Kidney tubule cell (primary cell): ENCODE data around the gene HSPB9.
"Not testable (repeated sequence)": the region's sequence is repeated elsewhere in the genome, so short reads cannot be mapped to it uniquely, and the experiment has no call there.

ENCODE experiments used
- DNase-seq: peaks from one replicate; pipeline ENCODE4 v3.0.0-alpha.2; 2018; ENCODE audit warnings: low spot score

HSPB9 gene

GRCh38 chr17:42120161-42120769, 2.3 kb upstream of the HSPB9 start:
- DNase-seq: no peak

DNA sequence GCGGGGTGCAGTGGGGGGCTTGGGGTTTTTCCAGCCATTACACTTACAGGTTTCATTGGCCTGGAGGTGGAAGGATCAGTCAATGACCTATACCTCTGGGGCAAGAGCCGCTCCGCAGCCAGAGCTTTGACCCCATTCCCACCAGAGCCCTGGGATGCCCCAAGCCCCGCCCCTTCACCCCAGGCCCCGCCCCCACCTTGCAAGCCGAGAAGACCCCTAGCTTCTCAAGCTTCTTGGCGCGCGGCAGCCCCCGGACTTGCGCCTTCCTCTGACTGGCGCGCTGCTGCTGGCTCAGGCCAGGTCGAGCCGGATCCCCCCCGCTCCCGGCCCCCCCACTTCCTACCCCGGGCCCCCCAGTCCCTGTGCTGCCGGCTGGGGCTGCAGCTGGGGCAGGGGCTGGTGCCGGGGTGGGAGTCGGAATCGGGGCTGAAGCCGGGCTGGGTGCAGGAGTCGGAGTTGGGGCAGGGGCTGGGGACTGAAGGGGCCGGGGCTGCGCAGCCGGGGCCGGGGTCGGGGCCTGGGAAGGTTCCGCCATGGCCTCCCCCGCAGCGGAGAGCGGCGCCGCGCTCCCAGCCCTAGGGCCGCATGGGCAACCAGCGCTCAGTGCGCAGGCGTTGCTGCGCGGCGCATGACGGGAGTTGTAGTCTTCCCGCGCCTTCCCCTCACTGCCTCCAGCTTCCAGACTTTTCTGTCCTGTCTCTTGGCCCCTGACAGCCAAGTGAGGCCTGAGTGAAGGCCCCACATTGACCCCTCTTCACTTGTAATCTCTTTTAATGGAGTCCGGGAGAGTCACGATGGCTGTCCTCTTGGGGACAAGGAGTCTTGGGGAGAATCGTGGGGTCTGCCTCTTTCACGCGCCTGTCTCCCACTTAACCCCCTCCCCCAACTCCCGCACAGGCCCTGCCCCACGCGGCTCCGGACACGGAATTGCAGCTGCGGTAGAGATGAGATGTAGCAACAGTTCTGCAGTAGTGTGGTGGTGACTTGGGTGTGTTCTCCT, 1.5 kb upstream of the HSPB9 start, which contains the start of gene KAT2A:
KAT2A (minus strand) TSS at position 598 of the 1,000 bp plus-strand sequence; CDS start at position 535, 63 bp downstream.
- peak; percentile 82 for DNase-seq

DNA sequence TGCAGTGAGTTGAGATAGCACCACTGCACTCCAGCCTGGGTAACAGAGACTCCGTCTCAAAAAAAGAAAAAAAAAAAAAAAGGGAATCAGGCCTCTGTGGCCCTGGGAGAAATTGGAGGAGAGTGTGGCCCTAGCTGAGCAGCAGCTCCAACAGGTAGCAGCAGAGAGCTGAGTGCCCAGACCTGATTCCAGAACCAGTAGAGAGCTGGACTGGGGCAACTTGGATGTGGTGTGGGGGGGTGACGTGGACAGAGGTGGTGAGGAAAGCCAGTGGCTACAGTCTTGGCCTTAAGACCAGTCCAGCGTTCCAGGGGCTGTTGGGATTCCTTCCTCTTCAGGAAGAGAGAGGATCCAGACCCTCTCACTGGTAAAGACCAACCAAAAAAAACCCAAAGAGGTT, 1.7 kb downstream of the HSPB9 start:
- no peak for DNase-seq

DNA sequence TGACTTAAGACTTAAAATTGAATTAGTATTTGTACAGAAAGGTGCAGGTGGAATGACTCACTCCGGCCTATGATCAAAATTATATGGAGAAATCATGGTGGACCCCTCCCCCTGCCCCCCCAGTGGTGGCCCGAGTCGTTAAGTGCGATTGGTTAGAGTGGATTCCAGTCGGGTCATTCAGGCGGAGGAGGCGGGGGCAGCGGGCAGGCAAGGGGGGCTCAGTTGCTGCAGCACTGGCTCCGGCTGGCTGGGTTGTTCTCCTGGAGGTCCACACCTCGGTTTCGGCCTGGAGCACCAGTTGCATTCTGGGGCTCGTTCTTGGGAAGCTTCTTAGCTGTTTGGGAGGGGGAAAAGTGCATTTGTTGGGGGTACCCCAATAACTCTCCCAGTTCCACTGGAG, 3.0 kb downstream of the HSPB9 start:
- no peak for DNase-seq

- no peak for DNase-seq
Measured at GRCh38 chr17:42126836-42127235, 4.2 kb downstream of the HSPB9 start.

DNA sequence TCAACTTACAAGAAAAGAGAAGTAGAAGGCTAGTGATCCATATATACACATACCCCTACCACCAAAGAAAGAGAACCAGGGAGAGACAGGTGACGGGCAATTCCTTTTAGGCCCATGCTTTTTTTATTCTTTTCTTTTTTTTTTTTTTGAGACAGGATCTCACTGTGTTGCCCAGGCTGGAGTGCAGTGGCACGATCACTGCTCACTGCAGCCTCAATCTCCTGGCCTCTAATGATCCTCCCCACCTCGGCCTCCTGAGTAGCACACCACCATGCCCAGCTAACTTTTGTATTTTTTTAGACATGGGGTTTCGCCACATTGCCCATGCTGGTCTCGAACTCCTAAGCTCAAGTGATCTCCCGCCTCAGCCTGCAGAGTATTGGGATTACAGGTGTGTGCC, 4.8 kb downstream of the HSPB9 start:
- no peak for DNase-seq

GRCh38 chr17:42129109-42129837, 6.7 kb downstream of the HSPB9 start:
- DNase-seq: no peak

DNA sequence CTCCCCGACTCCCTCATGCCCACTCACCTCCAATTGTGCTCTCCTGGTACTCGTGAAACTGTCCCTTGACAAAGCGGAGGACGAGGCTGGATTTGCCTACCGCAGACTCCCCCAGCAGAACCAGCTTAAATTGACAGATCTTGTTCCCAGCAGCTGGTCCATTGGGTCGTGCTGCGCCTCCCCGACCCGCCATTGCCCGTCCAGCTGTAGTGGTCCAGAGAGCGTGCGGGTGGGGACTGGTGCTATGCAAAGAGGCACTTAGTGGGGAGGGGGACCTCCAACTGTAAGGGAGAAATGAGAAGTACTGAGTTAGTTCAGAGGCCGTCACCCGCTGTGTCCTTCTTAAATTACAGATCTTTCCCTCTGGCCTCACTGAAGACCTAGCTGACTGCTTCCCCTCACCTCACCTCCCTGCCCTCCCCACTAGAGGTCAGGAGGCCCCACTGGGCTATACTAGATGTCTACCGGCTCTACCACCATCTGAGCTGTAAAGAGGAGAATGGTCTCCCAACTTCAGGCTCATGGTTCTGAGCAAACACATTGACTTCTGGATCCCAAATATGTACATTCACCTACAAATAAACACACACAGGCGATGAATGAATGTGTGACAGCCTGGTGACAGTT, 7.8 kb downstream of the HSPB9 start:
- no peak for DNase-seq

DNA sequence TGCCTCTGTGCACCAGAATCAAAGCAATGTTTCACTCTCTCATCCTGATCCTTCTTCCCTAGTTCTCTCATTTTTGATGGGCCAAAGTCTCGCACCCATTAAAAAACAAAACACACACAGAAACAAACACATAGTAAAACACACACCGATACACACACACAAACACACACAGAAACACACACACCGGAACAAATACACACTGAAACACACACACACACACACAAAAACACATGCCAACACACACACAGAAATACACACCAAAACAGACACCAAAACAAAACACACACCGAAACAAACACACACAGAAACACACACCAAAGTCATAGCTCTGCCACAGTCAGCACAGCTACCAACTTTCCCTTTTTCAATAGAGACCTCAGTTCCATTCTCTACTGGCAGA, 8.6 kb downstream of the HSPB9 start:
- no peak for DNase-seq

DNA sequence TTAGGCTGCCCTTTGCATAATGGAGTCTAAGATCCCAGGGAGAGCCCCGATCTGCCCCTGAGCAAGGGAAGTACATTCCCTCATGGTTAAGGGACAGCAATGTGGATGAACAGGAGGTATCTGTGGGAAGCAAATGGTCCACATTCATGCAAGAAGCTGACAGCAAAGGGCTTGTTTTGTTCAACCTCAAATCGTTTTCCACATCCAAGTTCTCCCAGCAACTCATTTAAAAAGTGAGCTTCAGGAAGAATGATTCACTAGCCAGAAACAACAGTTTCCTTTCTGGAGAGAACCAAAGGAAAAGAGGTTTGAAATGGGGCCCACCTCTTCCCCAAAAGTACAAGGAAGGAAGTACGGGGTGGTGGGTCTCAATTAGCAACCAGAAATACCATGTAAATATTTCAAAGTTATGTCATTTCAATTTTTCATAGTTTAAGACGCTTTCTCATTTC, 9.4 kb downstream of the HSPB9 start:
- no peak for DNase-seq

- peak; percentile 93 for DNase-seq
Measured at GRCh38 chr17:42132941-42133340, 10.3 kb downstream of the HSPB9 start.

GRCh38 chr17:42133461-42134041, 10.9 kb downstream of the HSPB9 start:
- peak; percentile 73 for DNase-seq

GRCh38 chr17:42135151-42135550, 12.5 kb downstream of the HSPB9 start:
- no peak for DNase-seq

DNA sequence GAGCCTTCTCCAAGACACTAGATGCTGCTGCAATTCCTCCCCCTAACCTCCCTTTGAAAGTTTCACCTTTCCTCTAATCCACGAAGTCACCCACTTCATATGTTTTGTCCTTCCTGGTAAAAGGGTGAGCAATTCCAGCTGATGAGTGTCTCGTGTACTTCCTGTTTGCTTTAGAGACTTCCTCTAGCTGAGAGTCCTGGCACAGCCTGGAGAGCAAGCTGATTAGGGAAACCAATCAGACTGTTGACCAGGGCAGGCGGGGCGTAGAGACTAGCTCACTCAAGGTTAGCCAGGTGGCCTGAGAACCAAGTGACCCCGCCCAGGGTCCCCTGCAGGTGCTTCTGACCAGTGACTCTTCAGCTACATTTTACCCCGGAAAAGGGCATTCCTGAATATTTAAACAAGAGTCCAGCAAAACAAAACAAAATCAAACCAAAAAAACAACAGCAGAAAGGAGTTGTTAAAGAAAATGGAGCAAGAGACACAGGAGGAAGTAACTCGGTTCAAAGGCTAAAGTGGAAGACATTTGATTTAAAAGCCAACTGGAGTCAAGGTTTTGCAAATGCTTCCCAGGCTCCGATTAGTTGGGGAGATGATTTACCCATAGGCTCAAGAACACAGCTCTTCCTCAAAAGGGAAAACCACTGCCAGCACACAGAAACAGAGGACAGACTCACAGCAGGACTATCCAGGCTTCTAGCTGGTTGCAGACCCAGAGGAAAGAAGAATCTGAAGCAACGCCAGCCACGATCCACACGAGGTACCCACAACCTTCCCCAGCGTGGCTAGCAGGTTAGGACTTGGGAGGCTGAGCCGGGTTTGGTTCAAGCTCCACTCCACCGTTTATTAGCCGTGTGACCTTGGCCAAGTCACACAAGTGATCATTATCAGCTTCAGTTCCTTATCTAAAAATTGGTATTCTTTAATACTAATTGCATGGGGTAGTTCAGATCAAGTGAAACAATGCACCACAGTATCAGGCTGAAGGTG, 13.4 kb downstream of the HSPB9 start:
- DNase-seq: peak; percentile 95

DNA sequence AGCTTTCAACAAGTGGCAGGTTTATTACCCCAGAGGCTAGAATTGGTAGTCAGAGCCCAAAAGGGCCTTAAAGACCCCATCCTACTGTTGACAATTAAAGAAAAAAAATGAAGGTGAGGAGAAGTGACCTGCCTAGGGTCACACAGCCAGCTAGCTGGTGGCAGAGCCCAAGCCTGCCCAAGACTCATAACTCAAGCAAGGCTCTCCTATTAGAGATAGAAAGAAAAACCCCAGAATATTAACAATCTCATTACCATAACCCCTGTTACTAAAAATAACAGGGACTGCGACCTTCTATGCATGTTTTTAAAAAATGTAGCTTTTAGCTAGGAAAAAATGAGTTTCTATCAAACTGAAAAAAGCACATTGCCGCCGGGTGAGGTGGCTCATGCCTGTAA, 14.0 kb downstream of the HSPB9 start:
- no peak for DNase-seq

DNA sequence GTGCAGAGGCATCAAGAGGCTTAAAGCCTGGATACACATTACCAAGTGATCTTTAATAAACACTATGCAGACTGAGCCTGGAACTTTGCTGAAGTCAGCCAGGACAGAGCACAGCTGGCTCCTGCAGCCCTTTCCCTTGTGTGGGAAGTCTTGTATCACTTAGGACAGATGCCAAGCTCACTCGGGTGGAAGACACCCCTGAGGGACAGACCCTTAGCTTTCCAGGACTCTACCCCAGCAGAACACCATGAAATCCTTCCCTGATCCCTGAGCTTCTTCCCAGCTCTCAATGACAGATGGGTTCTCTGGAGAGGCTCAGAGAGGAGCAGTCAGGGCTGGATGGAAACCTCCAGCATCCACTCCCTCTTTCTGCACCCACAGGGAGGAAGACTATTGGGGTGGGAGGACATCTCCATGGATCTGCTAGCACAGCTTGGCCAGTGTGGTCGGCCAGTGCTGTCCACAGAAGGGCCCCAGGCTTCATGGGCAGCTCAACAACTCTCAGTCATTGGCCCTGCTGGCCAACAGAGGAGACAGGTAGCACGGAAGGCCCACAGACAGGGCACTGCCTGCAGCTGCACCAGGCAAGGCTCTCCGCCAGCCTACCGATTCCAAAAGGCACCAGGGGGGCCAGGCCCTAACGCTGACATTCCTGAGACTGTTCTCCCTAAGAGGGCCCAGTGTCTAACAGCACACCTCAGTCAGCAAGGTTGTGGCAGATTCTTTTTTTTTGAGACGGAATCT, 16.3 kb downstream of the HSPB9 start:
- no peak for DNase-seq

GRCh38 chr17:42140690-42141089, 18.1 kb downstream of the HSPB9 start:
- not testable (repeated sequence) for DNase-seq

- DNase-seq: no peak
Measured at GRCh38 chr17:42141382-42141781, 18.8 kb downstream of the HSPB9 start.

GRCh38 chr17:42142371-42142896, 19.8 kb downstream of the HSPB9 start:
- peak; percentile 71 for DNase-seq
